ENCODE data around the gene MED17. TPM values are rescaled to one million over a fixed set of nuclear protein-coding genes. Genes with fewer than 3 reads are reported as not detected.

MED17 gene
- total and polyA plus RNA-seq, 2 of the 13 experiments (the other 11 are each of a cell fraction or from before 2014, with no cell fraction given), result 23.1 to 37.0 TPM

DNA sequence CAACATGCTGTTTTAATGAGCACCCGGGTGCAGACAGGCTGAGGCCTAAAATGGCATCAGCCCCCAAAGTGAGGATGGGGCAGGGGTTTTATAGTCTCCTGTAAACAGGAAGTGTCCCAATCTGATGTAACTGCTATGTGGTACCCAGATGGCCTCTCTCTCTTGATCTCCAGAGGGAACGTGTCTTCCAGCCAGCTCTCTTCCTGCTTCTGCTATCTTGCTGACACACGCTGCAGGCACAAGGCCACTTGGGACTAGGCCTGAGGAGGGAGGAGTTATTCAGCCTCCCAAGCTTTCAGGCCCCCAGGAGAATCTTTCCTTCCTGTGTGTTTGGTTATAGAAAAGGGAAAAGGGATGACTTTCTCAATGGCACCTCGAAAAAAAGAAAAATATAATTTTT lies 77.7 kb downstream of the MED17 start:
- BruUV-seq (replicated peaks), result no TSS peak
- Histone ChIP-seq H3K4me2 (ENCODE audit: low read depth, low read length) (no peak overlapping the region), H3K4me1 (ENCODE audit: insufficient read depth, low read length) (no peaks in the 10 kb centered on the region), H3K79me2 (ENCODE audit: insufficient read depth, low read length) (no peaks in the 10 kb centered on the region), H4K20me1 (ENCODE audit: insufficient read depth, low read length) (no peaks in the 10 kb centered on the region), H3K9me3 (ENCODE audit: low read length) (no peaks in the 10 kb centered on the region), H3K9ac (ENCODE audit: insufficient read depth, low read depth, low read length) (no peak overlapping the region), H2AFZ (ENCODE audit: low read length) (no peak overlapping the region), H3K4me3 (replicated peaks in 1 of 3; ENCODE audit: insufficient read depth in 1 of 3, low read depth in 2 of 3, low read length in 3 of 3) (no peak overlapping the region), H3K27me3 (ENCODE audit: control insufficient read depth in 1 of 2, insufficient read depth in 2 of 2, low read length in 2 of 2) (peaks cover 0 to 2% of the 10 kb centered on the region in 2 experiments; a peak in 1 of 5 replicates), H3K36me3 (replicated peaks in 1 of 2; ENCODE audit: control insufficient read depth in 1 of 2, insufficient read depth in 2 of 2, low read length in 2 of 2) (no peaks in the 10 kb centered on the region), H3K27ac (ENCODE audit: extremely low read length, insufficient read depth, low read length) (no peak overlapping the region)
- ATAC-seq (no peak), FAIRE-seq (no peak), DNase-seq (ENCODE audit: low spot score) (no peak)
- ChIA-PET CTCF (ENCODE audit: low intra/inter-chr PET ratio, low total read pairs) (no interaction called here), POLR2A (no interaction called here)
- intact Hi-C loops (cut with micrococcal nuclease; ENCODE audit: unreplicated experiment), result no loop called here
- in situ Hi-C loops (cut with HindIII; ENCODE audit: extremely low pct_ligation_motif_present, low pct_unique_long_range_greater_than_20kb), result no loop called here
- no peak for TF ChIP-seq MAFG (CRISPR knock-in tag; IDR thresholded peaks at IDR 0.05)
- TF ChIP-seq ZNF597 (CRISPR knock-in tag; IDR thresholded peaks at IDR 0.05), result no peak
- TF ChIP-seq RFX3 (CRISPR knock-in tag; IDR thresholded peaks at IDR 0.05), result no peak
- TF ChIP-seq, protein P1, sequence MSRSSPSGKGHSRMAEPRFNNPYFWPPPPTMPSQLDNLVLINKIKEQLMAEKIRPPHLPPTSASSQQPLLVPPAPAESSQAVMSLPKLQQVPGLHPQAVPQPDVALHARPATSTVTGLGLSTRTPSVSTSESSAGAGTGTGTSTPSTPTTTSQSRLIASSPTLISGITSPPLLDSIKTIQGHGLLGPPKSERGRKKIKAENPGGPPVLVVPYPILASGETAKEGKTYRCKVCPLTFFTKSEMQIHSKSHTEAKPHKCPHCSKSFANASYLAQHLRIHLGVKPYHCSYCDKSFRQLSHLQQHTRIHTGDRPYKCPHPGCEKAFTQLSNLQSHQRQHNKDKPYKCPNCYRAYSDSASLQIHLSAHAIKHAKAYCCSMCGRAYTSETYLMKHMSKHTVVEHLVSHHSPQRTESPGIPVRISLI (CRISPR knock-in tag; IDR thresholded peaks at IDR 0.05; ENCODE audit: borderline replicate concordance), result no peak
- TF ChIP-seq ATM (IDR thresholded peaks at IDR 0.05; ENCODE audit: borderline replicate concordance), result no peak
- TF ChIP-seq ZNF776 (CRISPR knock-in tag; IDR thresholded peaks at IDR 0.05), result no peak
- TF ChIP-seq BORCS8-MEF2B (CRISPR knock-in tag; IDR thresholded peaks at IDR 0.05), result no peak
- TF ChIP-seq, protein P2, sequence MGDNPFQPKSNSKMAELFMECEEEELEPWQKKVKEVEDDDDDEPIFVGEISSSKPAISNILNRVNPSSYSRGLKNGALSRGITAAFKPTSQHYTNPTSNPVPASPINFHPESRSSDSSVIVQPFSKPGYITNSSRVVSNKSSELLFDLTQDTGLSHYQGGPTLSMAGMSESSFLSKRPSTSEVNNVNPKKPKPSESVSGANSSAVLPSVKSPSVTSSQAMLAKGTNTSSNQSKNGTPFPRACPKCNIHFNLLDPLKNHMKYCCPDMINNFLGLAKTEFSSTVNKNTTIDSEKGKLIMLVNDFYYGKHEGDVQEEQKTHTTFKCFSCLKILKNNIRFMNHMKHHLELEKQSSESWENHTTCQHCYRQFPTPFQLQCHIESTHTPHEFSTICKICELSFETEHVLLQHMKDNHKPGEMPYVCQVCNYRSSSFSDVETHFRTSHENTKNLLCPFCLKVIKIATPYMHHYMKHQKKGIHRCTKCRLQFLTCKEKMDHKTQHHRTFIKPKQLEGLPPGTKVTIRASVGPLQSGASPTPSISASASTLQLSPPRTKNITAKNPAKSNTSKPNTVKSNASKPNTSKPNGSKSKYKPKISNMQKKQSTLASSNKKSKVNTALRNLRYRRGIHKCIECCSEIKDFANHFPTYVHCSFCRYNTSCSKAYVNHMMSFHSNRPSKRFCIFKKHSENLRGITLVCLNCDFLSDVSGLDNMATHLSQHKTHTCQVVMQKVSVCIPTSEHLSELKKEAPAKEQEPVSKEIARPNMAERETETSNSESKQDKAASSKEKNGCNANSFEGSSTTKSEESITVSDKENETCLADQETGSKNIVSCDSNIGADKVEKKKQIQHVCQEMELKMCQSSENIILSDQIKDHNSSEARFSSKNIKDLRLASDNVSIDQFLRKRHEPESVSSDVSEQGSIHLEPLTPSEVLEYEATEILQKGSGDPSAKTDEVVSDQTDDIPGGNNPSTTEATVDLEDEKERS (CRISPR knock-in tag; IDR thresholded peaks at IDR 0.05), result no peak
- WGBS (ENCODE audit: low lambda C conversion rate), result 14% methylated on average over 4 of the region's 4 CpGs

Small RNA genes within 50 kb of the gene (small RNA-seq; reads per million reads assigned to genes)
- gene RF00019 (ENCODE audit: insufficient read depth in 2 of 3, insufficient read length in 3 of 3, low read depth in 2 of 3, low replicate concordance in 1 of 3) (0 reads per million in 3 experiments), gene SNORA40 (ENCODE audit: insufficient read depth in 2 of 3, insufficient read length in 3 of 3, low read depth in 2 of 3, low replicate concordance in 1 of 3) (0 reads per million in 3 experiments)

Other genes starting within 250 kb of the MED17 start
- gene SMCO4, start 240.9 kb upstream of the MED17 start, total RNA-seq (2016; rRNA removed; fragmentation: Illumina TruSeq; extraction: Trizol), result 26.8 and 28.5 TPM in 2 replicates
- 10.6 and 11.7 TPM in 2 replicates for gene SMCO4, start 240.9 kb upstream of the MED17 start, polyA plus RNA-seq (2011; rRNA removed)
- gene CEP295, start 122.6 kb upstream of the MED17 start, total RNA-seq (2016; rRNA removed; fragmentation: Illumina TruSeq; extraction: Trizol), result 19.2 and 23.8 TPM in 2 replicates
- 5.8 and 6.9 TPM in 2 replicates for gene CEP295, start 122.6 kb upstream of the MED17 start, polyA plus RNA-seq (2011; rRNA removed)
- 96.9 and 207 TPM in 2 replicates for gene TAF1D, start 42.8 kb upstream of the MED17 start, total RNA-seq (2016; rRNA removed; fragmentation: Illumina TruSeq; extraction: Trizol)
- gene TAF1D, start 42.8 kb upstream of the MED17 start, polyA plus RNA-seq (2011; rRNA removed), result 99.6 and 132 TPM in 2 replicates
- 50.1 and 68.3 TPM in 2 replicates for gene C11orf54, start 42.6 kb upstream of the MED17 start, total RNA-seq (2016; rRNA removed; fragmentation: Illumina TruSeq; extraction: Trizol)
- 36.1 and 42.7 TPM in 2 replicates for gene C11orf54, start 42.6 kb upstream of the MED17 start, polyA plus RNA-seq (2011; rRNA removed)
- not detected in 2 replicates for gene VSTM5, start 66.3 kb downstream of the MED17 start, total RNA-seq (2016; rRNA removed; fragmentation: Illumina TruSeq; extraction: Trizol)
- 0.03 TPM in 1 of 2 replicates, not detected in the other for gene VSTM5, start 66.3 kb downstream of the MED17 start, polyA plus RNA-seq (2011; rRNA removed)
- gene HEPHL1, start 237.1 kb downstream of the MED17 start, total RNA-seq (2016; rRNA removed; fragmentation: Illumina TruSeq; extraction: Trizol), result 0.04 and 0.07 TPM in 2 replicates
- gene HEPHL1, start 237.1 kb downstream of the MED17 start, polyA plus RNA-seq (2011; rRNA removed), result 0.05 and 0.10 TPM in 2 replicates

Measured in HepG2 (cell line).